HG03103 (cell line): ENCODE measurements around the gene HOXA10.

Experiments used
- ATAC-seq: cut with Tn5 transposase; IDR thresholded peaks from one replicate; pipeline ENCODE4 v1.9.1; 2021; ENCODE audit warnings: low read depth; ENCODE audit not compliant: unreplicated experiment

Gene HOXA10

GRCh38 chr7:27147199-27148030, 26.7 kb downstream of the HOXA10 start, which contains the start of gene HOXA6:
Gene HOXA6, minus strand, starts transcription at chr7:27147774. Its CDS starts 25 bp downstream, at chr7:27147749.
- no peak for ATAC-seq

DNA sequence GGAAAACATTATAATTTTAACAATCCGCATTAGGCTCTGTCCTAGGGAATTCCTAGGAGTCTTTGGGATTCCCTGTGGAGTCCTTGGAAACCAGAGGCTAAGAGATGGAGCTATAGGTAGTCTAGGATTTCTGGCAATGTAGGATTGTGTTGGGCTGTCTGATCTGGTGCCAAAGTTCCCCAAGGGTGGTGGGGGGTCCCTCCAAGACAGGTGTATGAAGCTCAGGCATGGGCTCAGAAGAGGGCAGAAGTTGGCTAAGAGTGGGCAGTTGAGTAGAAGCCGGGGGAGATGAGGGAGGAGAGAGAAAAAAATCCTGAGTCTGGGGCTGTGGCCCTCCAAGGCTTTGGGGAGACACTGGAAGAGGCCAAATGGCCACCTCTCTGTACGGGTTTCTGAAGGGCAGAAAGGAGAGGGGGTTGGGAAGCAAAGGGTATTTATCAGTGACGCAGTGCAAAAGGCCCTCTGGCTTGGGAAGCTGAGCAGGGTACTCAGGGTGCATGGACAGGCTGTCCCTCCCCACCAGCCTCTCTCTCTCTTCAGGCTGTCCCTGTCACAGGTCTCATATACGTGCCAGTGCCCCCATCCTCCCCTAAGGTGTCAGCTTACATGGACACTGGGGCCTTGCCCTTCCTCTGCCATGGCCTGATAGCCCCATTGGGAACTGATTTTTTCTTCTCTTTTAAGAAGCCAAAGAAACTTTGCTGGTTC, 27.5 kb downstream of the HOXA10 start:
- ATAC-seq: no peak

DNA sequence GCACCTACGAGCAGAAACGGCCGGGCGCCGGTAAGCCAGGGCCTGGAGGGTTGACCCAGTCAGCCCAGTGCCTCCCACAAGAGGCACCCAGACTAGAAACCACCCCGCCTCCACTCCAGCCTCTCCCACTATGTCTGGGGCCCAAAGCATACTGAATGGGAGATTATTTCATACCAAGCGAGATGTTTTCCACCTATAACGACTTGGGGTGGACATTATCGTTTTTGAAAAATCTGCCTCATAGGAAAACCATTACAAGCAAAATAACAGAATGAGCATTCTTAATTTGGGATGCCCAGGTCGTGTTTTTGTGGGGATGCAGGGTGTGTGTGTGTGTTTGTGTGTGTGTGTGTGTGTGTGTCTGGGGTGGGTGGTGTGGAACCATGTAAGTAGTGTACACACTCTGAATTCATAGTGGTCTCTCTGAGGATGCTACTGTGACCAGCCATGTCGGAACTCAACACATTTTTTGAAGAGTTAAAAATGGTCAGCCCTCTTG, 28.2 kb downstream of the HOXA10 start:
- ATAC-seq: no peak

GRCh38 chr7:27145165-27145913, 28.8 kb downstream of the HOXA10 start:
- ATAC-seq: no peak

DNA sequence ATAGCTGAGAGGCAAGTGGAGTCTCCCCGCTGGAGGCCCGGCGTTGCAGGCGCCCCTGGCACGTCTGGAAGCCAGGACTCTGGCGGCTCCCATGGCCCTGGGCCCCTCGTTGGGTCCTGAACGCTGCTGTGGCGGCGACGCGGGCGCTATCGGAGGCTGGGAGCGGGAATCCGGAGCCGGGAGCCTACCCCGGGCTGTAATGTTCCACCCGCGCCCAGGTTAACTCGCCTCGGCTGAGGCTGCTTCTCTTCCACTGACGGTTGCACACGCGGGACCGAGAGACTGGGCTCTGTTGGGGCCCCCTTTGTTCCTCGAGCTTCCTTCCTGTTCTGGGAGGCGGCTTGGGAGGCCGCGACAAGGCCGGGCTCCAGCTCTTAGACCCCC, 29.3 kb downstream of the HOXA10 start:
- ATAC-seq: no peak

GRCh38 chr7:27143950-27144780, 30.0 kb downstream of the HOXA10 start:
- no peak for ATAC-seq

DNA sequence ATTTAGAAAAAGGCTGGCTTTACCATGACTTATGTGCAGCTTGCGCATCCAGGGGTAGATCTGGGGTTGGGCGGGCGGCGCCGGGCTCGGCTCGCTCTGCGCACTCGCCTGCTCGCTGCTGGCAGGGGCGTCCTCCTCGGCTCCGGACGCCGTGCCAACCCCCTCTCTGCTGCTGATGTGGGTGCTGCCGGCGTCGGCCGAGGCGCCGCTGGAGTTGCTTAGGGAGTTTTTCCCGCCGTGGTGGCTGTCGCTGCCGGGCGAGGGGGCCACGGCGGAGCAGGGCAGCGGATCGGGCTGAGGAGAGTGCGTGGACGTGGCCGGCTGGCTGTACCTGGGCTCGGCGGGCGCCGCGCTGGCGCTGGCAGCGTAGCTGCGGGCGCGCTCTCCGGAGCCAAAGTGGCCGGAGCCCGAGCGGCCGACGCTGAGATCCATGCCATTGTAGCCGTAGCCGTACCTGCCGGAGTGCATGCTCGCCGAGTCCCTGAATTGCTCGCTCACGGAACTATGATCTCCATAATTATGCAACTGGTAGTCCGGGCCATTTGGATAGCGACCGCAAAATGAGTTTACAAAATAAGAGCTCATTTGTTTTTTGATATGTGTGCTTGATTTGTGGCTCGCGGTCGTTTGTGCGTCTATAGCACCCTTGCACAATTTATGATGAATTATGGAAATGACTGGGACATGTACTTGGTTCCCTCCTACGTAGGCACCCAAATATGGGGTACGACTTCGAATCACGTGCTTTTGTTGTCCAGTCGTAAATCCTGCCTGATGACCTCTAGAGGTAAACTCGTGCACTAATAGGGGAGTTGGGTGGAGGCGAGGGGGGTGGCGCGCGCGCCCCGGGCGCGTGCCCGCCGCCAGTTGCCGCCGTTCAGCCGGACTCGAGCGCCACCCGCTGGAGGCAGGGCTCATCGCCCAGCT, 30.8 kb downstream of the HOXA10 start, which contains the start of gene HOXA5:
Gene HOXA5, minus strand, starts transcription at position 659 of the 927 bp plus-strand sequence. Its CDS starts 74 bp downstream, at position 585.
- no peak for ATAC-seq

GRCh38 chr7:27142580-27143022, 31.5 kb downstream of the HOXA10 start:
- ATAC-seq: no peak

DNA sequence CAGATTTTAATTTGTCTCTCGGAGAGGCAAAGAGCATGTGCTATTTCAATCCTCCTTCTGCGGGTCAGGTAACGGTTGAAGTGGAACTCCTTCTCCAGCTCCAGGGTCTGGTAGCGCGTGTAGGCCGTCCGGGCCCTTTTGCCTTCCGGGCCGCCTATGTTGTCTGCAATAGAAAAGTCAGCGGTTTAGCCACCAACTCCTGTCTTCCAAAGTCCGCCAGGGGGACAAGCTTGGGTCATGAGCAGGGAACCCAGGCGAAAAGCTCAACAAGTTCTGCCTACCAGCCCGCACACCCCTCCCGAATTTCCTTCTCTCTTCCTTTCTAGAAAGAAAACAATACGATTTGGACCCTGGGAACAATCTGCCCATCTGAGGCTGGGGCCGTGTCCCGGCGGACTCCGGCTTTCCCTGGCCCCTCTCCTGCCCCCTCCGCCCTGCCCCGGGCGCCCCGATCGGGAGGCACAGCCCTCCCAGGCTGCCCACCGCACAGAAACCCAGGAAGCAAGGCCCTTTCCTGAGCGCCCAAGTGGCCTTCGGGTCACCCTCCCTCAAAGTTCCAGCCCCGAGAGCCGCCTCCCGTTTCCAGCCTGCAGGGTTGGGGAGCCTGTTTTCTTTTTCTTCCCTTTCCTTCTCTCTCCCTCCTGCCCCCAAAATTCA, 32.1 kb downstream of the HOXA10 start:
- no peak for ATAC-seq

DNA sequence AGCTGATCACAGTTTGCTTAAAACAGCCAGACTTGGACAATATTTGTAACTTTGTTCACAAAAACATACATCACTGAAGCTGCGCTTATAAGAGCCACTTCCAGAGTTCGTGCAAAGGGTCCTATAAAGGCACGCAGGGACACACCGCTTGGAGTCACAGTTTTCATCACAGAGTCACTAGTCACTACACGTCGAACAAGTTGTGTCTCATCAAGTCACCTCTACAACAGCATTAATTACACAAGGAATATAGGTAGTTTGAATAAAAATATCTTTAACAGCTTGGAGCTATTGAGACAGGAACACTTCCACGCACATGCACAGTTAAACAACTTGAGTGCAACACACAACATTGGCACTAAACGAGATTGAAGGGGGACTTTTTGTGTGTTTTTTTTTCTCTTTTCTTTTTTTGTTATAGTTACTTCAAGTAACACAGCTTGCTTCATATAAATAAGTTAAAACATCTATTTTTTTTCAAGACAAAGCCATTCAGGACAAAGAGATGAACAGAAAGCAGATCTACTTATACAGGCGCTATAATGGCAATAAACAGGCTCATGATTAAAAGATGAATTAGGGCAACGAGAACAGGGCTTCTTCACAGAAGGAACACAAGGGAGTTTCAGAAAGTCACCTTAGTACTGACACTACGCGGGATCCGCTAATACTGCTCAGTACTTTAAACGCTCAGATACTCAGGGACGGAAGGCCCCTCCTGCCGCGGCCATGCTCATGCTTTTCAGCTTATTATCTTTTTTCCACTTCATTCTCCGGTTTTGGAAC, 32.8 kb downstream of the HOXA10 start:
- no peak for ATAC-seq

DNA sequence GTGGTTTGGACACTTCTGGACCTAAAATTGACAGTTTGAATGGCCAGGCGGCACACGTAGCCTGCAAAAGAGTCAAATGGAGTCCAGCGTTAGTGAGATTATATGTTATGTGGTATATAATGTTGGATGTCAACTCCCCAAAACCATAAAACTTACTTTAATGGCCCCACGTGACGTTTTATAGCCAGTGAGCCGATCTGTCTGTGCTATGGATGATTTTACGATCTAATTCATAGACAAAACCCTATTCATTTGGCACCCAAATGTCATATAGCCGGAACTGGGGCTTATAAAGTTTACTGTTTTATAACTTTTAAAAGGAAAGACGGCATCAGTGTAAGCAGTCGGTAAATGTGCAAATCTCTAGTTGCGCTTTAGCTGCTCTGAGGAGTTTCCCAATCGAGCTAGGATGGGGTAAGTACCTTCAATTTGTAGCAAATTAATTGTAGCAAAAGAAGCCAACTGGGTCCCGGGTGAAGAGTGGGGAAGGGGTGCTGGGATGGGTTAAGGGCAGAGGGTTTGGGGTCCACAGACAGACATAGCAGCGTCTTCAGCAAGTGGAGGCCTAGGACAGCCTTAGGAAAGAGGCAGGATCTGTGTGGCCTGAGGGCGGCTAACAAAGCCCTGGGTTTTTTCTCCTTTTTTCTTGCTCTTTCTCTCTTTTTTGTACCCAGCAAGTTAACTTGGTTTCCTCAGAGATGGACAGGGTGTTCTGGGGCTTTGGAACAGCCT, 33.8 kb downstream of the HOXA10 start:
- ATAC-seq: no peak

DNA sequence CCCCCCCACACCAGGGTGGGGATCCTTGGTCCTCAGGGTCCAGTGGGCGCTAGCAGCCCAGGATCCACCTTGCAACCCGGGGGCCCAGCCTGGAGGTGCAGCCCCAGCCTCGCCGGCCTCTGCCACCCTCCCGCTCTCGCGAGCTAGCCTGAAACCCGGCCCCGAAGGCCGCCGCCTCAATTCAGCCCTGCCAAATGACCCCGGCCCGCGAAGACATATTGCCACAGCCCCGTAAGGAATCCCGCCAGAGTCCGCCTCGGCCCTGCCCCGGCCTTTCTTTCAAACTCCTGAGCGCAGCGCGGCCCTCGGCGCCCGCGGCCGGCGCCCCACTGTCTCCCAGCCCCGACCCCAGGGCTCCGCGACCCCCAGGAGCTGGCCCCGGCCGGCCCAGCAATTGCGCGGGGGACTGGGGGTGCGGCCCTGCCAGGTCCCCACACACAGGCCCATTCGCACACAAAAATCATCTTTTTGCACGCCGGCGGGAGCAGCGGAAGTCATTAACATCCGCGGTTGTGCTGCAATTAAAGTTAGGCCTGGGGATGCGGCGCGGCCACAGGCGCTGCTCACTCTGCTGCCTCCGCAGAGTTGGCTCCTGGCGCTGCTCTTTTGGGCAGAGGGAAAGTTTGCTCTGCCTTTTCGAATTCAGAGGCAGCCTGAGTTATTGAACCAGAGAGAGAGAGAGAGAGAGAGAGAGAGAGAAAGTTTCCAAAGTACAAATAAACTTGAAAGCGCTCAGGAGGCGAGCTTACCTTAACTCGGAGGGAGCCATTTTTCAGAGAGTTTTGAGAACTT, 34.6 kb downstream of the HOXA10 start:
- no peak for ATAC-seq

DNA sequence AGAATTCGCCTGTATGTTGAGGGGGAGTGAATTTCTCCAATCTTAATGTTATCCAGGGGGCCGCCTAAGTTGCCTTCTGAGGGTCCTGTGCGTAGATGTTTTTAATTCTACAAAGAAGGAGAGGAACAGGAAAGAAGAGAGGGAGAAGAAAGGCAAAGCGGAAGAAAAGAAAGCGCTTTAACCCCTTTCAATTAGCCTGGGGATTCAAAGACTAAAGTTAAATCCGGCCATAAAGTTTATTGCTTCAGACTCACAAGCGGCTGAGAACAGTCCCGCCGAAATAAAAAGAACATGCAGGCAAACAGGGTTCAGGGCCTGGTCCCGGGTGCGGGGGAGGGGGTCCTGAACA, 35.2 kb downstream of the HOXA10 start:
- no peak for ATAC-seq

DNA sequence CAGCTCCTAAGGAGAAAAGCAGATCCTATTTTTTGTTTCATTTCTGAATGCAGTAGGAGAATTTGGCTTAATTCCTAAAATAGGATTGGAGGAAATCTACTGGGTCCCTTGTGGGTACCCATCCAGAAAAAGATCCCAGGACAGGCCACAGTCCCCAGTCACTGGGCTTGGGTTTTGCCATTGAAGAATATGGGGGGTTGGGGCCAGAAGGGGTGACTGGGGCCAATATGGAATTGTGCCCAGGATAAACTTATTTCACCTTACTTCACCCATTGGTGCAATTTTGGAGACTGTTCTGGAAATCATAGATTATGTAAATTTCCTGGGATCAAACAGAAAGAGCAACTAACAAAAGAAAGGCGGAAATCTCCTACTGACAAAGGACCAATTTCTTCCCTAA, 35.6 kb downstream of the HOXA10 start:
- ATAC-seq: no peak

GRCh38 chr7:27137640-27138315, 36.3 kb downstream of the HOXA10 start:
- ATAC-seq: no peak

GRCh38 chr7:27134392-27134791, 39.7 kb downstream of the HOXA10 start:
- no peak for ATAC-seq
